DND-41 (cell line): ENCODE data around the gene CYP2W1.

ENCODE experiments used
- EZH2 ChIP-seq: IDR thresholded peaks from 3 replicates; pipeline ENCODE4 v1.6.1; 2012; ENCODE audit warnings: borderline replicate concordance, low read depth, mild to moderate bottlenecking, moderate library complexity, low read length, inconsistent platforms; ENCODE audit not compliant: severe bottlenecking
- TF ChIP-seq, protein P1 (sequence below): IDR thresholded peaks from 2 replicates; pipeline ENCODE4 v1.5.1; 2012; ENCODE audit warnings: borderline replicate concordance, low read length, moderate library complexity, mild to moderate bottlenecking; ENCODE audit not compliant: poor library complexity, severe bottlenecking; ENCODE audit errors: extremely low read depth

GRCh38 chr7:1005303-1005702 is 22.3 kb downstream of the CYP2W1 start:
- TF ChIP-seq, protein P1, sequence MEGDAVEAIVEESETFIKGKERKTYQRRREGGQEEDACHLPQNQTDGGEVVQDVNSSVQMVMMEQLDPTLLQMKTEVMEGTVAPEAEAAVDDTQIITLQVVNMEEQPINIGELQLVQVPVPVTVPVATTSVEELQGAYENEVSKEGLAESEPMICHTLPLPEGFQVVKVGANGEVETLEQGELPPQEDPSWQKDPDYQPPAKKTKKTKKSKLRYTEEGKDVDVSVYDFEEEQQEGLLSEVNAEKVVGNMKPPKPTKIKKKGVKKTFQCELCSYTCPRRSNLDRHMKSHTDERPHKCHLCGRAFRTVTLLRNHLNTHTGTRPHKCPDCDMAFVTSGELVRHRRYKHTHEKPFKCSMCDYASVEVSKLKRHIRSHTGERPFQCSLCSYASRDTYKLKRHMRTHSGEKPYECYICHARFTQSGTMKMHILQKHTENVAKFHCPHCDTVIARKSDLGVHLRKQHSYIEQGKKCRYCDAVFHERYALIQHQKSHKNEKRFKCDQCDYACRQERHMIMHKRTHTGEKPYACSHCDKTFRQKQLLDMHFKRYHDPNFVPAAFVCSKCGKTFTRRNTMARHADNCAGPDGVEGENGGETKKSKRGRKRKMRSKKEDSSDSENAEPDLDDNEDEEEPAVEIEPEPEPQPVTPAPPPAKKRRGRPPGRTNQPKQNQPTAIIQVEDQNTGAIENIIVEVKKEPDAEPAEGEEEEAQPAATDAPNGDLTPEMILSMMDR: no peak
- TF ChIP-seq EZH2: no peak
